Inflammatory macrophage treated with lipopolysaccharide for 1 hour (primary cell): ENCODE results near the gene NTMT1.
"Not testable (repeated sequence)": the region's sequence is repeated elsewhere in the genome, so short reads cannot be mapped to it uniquely, and the experiment has no call there.

Experiments used
- DNase-seq, 2 donors: peaks; one replicate each; pipeline ENCODE4 v3.0.0-alpha.2; 2020 to 2022

The NTMT1 gene

GRCh38 chr9:129626079-129626624 lies at the start of gene NTMT1:
Gene NTMT1, plus strand, starts transcription at chr9:129626163. Its CDS starts 6,541 bp downstream, at chr9:129632704.
- DNase-seq, result peak; percentile 75 to 91

GRCh38 chr9:129576546-129577543 lies 49.1 kb upstream of the NTMT1 start:
- DNase-seq, result no peak

- no peak for DNase-seq
Measured at GRCh38 chr9:129579294-129579693, 46.7 kb upstream of the NTMT1 start.

- DNase-seq, result no peak
Measured at GRCh38 chr9:129580211-129580915, 45.6 kb upstream of the NTMT1 start.

- DNase-seq, result no peak
Measured at GRCh38 chr9:129581505-129582189, 44.3 kb upstream of the NTMT1 start.

- no peak for DNase-seq
Measured at GRCh38 chr9:129582855-129583254, 43.1 kb upstream of the NTMT1 start.

- DNase-seq, result no peak
Measured at GRCh38 chr9:129583308-129584038, 42.5 kb upstream of the NTMT1 start.

- peak; percentile 79 to 89 for DNase-seq
Measured at GRCh38 chr9:129584136-129584535, 41.8 kb upstream of the NTMT1 start.

GRCh38 chr9:129585352-129585751 lies 40.6 kb upstream of the NTMT1 start:
- no peak for DNase-seq

GRCh38 chr9:129586245-129586644 lies 39.7 kb upstream of the NTMT1 start:
- no peak for DNase-seq

GRCh38 chr9:129586685-129587084 lies 39.3 kb upstream of the NTMT1 start:
- no peak for DNase-seq

- DNase-seq, result no peak
Measured at GRCh38 chr9:129587487-129588262, 38.3 kb upstream of the NTMT1 start.

GRCh38 chr9:129590466-129590865 lies 35.5 kb upstream of the NTMT1 start:
- no peak for DNase-seq

- no peak for DNase-seq
Measured at GRCh38 chr9:129591916-129592315, 34.0 kb upstream of the NTMT1 start.

GRCh38 chr9:129592790-129593189 lies 33.2 kb upstream of the NTMT1 start:
- not testable (repeated sequence) for DNase-seq

GRCh38 chr9:129594632-129595031 lies 31.3 kb upstream of the NTMT1 start:
- DNase-seq, result no peak

- peak; percentile 34 to 50 for DNase-seq
Measured at GRCh38 chr9:129595311-129595741, 30.6 kb upstream of the NTMT1 start.

- peak; percentile 79 to 86 for DNase-seq
Measured at GRCh38 chr9:129595903-129596540, 29.9 kb upstream of the NTMT1 start.

- DNase-seq, result no peak
Measured at GRCh38 chr9:129596541-129597331, 29.2 kb upstream of the NTMT1 start.
